ENCODE results near the gene SLC25A24.

SLC25A24 gene

DNA sequence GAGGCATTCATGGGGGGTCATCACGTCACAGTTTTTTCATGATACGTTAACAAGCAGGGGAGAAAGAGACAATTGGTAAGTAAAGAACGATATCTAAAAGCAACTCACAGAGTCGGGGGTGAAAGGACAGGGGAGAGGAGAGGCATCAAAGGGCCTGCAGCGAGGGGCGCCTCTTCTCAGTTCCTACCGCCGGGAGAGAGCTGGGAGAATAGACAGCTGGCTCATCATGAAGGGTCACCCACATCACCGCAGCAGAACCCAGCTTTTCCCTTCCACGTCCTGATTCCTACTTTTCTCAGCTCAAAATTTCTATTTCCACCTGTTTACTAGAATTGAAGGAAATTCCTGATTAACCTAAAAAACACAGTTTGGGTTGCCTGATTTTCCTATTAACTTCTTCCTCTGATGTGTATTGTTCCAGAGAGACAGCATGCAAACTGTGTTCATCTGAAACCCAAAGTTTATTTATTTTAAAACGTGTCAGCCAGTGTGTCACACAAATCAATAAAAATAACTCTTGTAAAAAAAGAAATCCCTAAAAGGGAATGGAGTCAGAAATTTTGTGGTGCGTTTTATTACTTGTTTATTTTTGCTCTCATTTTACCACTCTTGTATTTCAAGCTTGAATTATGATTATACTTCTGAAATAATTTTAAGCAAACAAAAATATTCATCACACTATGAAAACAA lies 75.4 kb downstream of the SLC25A24 start:
- H4K91ac ChIP-seq (ENCODE audit: low read depth, low read length, poor library complexity) = no peak overlapping the region
- no peak overlapping the region for H3K4me2 ChIP-seq (ENCODE audit: insufficient read depth, low read length, poor library complexity, severe bottlenecking)
- H3K79me1 ChIP-seq (ENCODE audit: low read depth, low read length) = no peaks in the 10 kb centered on the region
- H2BK120ac ChIP-seq (ENCODE audit: low read depth, low read length) = no peak overlapping the region
- H2BK12ac ChIP-seq (ENCODE audit: low read length) = no peak overlapping the region
- no peaks in the 10 kb centered on the region for H3K9me3 ChIP-seq (replicated peaks in 1 of 2; ENCODE audit: control insufficient read depth in 2 of 2, insufficient read depth in 1 of 2, low read depth in 1 of 2, low read length in 2 of 2)
- H4K8ac ChIP-seq (ENCODE audit: low read depth, low read length) = no peak overlapping the region
- DNase-seq (ENCODE audit: low spot score) = no peak
- no peak overlapping the region for H3K27ac ChIP-seq (replicated peaks; ENCODE audit: low read length)
- H3K23ac ChIP-seq (ENCODE audit: low read depth, low read length, poor library complexity) = no peak overlapping the region
- H3K9ac ChIP-seq (ENCODE audit: low read depth, low read length, poor library complexity) = no peak overlapping the region
- no CpG with 5 or more reads among the region's 12 CpGs for WGBS, 2 donors (ENCODE audit: extremely low coverage in 2 of 2, insufficient read length in 2 of 2, insufficient replicate concordance in 1 of 2)
- no peak overlapping the region for H2AFZ ChIP-seq (ENCODE audit: low read length)
- H3K4me3 ChIP-seq (ENCODE audit: low read length in 2 of 2) = no peak overlapping the region
- H3K18ac ChIP-seq (ENCODE audit: low read length) = no peak overlapping the region
- no peak overlapping the region for H2BK15ac ChIP-seq (ENCODE audit: low read length)
- no peak overlapping the region for H2AK5ac ChIP-seq (ENCODE audit: low read depth, low read length)
- H3K4ac ChIP-seq (ENCODE audit: low read length) = no peak overlapping the region
- H3K27me3 ChIP-seq (ENCODE audit: control insufficient read depth in 3 of 3, insufficient read depth in 3 of 3, low read depth in 1 of 3, low read length in 3 of 3) = no peaks in the 10 kb centered on the region
- H3K4me1 ChIP-seq (ENCODE audit: control insufficient read depth in 2 of 2, insufficient read depth in 1 of 2, low read depth in 1 of 2, low read length in 2 of 2) = no peaks in the 10 kb centered on the region
- no peaks in the 10 kb centered on the region for H3K36me3 ChIP-seq (replicated peaks in 1 of 2; ENCODE audit: control insufficient read depth in 2 of 2, insufficient read depth in 2 of 2, low read length in 2 of 2)
- no peak overlapping the region for H2BK5ac ChIP-seq (ENCODE audit: low read length)
- no peak overlapping the region for H3K14ac ChIP-seq (ENCODE audit: low read length)

DNA sequence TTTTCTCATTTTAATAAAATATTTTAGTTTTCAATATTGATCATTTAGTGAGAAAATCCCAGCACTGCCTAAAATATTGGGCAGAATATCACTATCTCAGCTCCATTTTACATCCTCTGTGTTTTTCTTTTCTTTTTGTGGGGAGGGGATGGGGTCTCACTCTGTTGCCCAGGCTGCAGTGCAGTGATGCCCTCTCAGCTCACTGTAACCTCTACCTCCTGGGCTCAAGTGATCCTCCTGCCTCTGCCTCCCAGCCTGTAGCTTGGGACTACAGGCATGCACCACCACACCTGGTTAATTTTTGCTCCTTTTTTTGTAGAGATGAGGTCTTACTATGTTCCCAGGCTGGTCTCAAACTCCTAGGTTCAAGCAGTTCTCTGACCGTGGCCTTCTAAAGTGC lies 76.1 kb downstream of the SLC25A24 start:
- no peaks in the 10 kb centered on the region for H3K4me1 ChIP-seq (ENCODE audit: control insufficient read depth in 2 of 2, insufficient read depth in 1 of 2, low read depth in 1 of 2, low read length in 2 of 2)

DNA sequence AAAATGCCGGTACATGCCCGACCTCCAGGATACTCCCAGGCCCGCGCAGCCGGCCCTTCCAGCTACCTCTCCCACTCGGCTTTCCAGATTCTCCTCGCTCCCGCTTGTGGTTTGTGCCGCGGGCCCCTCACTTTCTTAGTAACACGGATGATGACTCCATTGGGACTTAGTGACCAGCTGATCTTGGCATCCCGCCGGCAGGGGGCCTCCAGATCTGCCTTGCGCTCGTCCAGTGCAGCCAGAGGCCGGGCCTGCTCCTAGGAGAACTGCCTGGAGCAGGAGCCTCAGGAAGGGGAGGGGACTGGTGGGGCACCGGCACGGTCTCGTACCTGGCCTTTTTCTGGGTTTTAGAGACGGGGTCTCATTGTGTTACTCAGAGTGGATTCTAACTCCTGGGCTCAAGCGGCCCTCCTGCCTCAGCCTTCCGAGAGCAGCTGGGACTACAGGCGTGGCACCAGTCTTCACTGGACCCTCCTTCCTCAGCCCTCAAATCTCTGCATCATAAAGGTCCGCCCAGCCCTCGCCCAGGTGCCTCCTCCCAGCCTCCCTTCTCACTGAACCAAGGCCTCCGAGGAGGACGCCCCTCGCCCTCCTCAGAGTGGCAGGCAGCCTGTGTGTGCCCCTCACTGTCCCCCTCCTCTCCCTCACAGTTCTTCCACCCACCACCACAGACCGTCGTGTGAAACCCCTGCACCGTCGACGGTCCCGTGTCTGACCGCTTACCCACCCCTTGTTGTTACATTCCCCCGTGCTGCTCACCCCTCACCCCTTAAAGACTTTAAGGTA lies 78.6 kb downstream of the SLC25A24 start:
- no peak overlapping the region for H4K8ac ChIP-seq (ENCODE audit: low read depth, low read length)

More for the DNA sequence above, 76.1 kb downstream of the SLC25A24 start:
- H4K91ac ChIP-seq (ENCODE audit: low read depth, low read length, poor library complexity) = no peak overlapping the region
- no peak for DNase-seq (ENCODE audit: low spot score)
- no peak overlapping the region for H3K23ac ChIP-seq (ENCODE audit: low read depth, low read length, poor library complexity)
- no peak overlapping the region for H3K4ac ChIP-seq (ENCODE audit: low read length)
- no peak overlapping the region for H3K4me3 ChIP-seq (ENCODE audit: low read length in 2 of 2)
- no CpG with 5 or more reads among the region's 1 CpG for WGBS, 2 donors (ENCODE audit: extremely low coverage in 2 of 2, insufficient read length in 2 of 2, insufficient replicate concordance in 1 of 2)
- no peaks in the 10 kb centered on the region for H3K36me3 ChIP-seq (replicated peaks in 1 of 2; ENCODE audit: control insufficient read depth in 2 of 2, insufficient read depth in 2 of 2, low read length in 2 of 2)
- no peak overlapping the region for H2BK12ac ChIP-seq (ENCODE audit: low read length)
- H2BK5ac ChIP-seq (ENCODE audit: low read length) = no peak overlapping the region
- no peak overlapping the region for H2BK120ac ChIP-seq (ENCODE audit: low read depth, low read length)
- H2AFZ ChIP-seq (ENCODE audit: low read length) = no peak overlapping the region
- H4K8ac ChIP-seq (ENCODE audit: low read depth, low read length) = no peak overlapping the region
- H3K14ac ChIP-seq (ENCODE audit: low read length) = no peak overlapping the region
- no peak overlapping the region for H2BK15ac ChIP-seq (ENCODE audit: low read length)
- H3K4me2 ChIP-seq (ENCODE audit: insufficient read depth, low read length, poor library complexity, severe bottlenecking) = no peak overlapping the region
- no peak overlapping the region for H3K18ac ChIP-seq (ENCODE audit: low read length)
- H3K9me3 ChIP-seq (replicated peaks in 1 of 2; ENCODE audit: control insufficient read depth in 2 of 2, insufficient read depth in 1 of 2, low read depth in 1 of 2, low read length in 2 of 2) = no peaks in the 10 kb centered on the region
- no peaks in the 10 kb centered on the region for H3K79me1 ChIP-seq (ENCODE audit: low read depth, low read length)
- H3K27ac ChIP-seq (replicated peaks; ENCODE audit: low read length) = no peak overlapping the region
- H3K9ac ChIP-seq (ENCODE audit: low read depth, low read length, poor library complexity) = no peak overlapping the region
- H2AK5ac ChIP-seq (ENCODE audit: low read depth, low read length) = no peak overlapping the region
- H3K27me3 ChIP-seq (ENCODE audit: control insufficient read depth in 3 of 3, insufficient read depth in 3 of 3, low read depth in 1 of 3, low read length in 3 of 3) = no peaks in the 10 kb centered on the region

DNA sequence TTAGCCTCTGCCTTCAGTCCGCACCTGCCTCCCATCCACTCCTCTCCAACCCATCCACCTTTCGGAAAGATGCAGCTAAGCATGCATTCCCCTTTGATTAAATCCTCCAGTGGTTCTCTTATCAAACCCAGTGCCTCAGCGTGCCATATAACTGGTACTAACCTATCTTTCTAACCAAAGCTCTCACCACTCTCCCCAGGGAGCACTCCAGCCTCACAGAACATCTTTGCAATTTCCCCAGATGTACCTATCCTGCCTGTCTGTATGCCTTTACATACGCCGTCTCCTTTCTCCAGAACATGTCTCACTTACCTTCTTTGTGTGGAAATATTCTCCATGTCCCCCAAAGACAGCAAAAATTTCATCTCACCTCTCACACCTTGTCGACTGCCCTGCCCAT lies 80.0 kb downstream of the SLC25A24 start:
- H3K9ac ChIP-seq (ENCODE audit: low read depth, low read length, poor library complexity) = no peak overlapping the region
- no peak overlapping the region for H3K18ac ChIP-seq (ENCODE audit: low read length)
- no peak overlapping the region for H2BK120ac ChIP-seq (ENCODE audit: low read depth, low read length)
- H2BK5ac ChIP-seq (ENCODE audit: low read length) = no peak overlapping the region
- no peak overlapping the region for H2BK15ac ChIP-seq (ENCODE audit: low read length)
- no peaks in the 10 kb centered on the region for H3K36me3 ChIP-seq (replicated peaks in 1 of 2; ENCODE audit: control insufficient read depth in 2 of 2, insufficient read depth in 2 of 2, low read length in 2 of 2)
- no peaks in the 10 kb centered on the region for H3K4me1 ChIP-seq (ENCODE audit: control insufficient read depth in 2 of 2, insufficient read depth in 1 of 2, low read depth in 1 of 2, low read length in 2 of 2)
- H3K9me3 ChIP-seq (replicated peaks in 1 of 2; ENCODE audit: control insufficient read depth in 2 of 2, insufficient read depth in 1 of 2, low read depth in 1 of 2, low read length in 2 of 2) = no peaks in the 10 kb centered on the region
- H3K79me1 ChIP-seq (ENCODE audit: low read depth, low read length) = no peaks in the 10 kb centered on the region
- no peak overlapping the region for H3K23ac ChIP-seq (ENCODE audit: low read depth, low read length, poor library complexity)
- no peak overlapping the region for H3K4ac ChIP-seq (ENCODE audit: low read length)
- DNase-seq (ENCODE audit: low spot score) = no peak
- H3K4me2 ChIP-seq (ENCODE audit: insufficient read depth, low read length, poor library complexity, severe bottlenecking) = no peak overlapping the region
- H3K14ac ChIP-seq (ENCODE audit: low read length) = no peak overlapping the region
- H4K91ac ChIP-seq (ENCODE audit: low read depth, low read length, poor library complexity) = no peak overlapping the region
- no CpG with 5 or more reads among the region's 6 CpGs for WGBS, 2 donors (ENCODE audit: extremely low coverage in 2 of 2, insufficient read length in 2 of 2, insufficient replicate concordance in 1 of 2)
- no peak overlapping the region for H2BK12ac ChIP-seq (ENCODE audit: low read length)
- no peak overlapping the region for H3K4me3 ChIP-seq (ENCODE audit: low read length in 2 of 2)
- no peaks in the 10 kb centered on the region for H3K27me3 ChIP-seq (ENCODE audit: control insufficient read depth in 3 of 3, insufficient read depth in 3 of 3, low read depth in 1 of 3, low read length in 3 of 3)
- H2AFZ ChIP-seq (ENCODE audit: low read length) = no peak overlapping the region
- no peak overlapping the region for H2AK5ac ChIP-seq (ENCODE audit: low read depth, low read length)
- H4K8ac ChIP-seq (ENCODE audit: low read depth, low read length) = no peak overlapping the region
- no peak overlapping the region for H3K27ac ChIP-seq (replicated peaks; ENCODE audit: low read length)

More for the DNA sequence above, 78.6 kb downstream of the SLC25A24 start:
- H2BK15ac ChIP-seq (ENCODE audit: low read length) = peak overlapping the region; percentile 65
- no peak for DNase-seq (ENCODE audit: low spot score)
- H3K9ac ChIP-seq (ENCODE audit: low read depth, low read length, poor library complexity) = no peak overlapping the region
- H2AFZ ChIP-seq (ENCODE audit: low read length) = no peak overlapping the region
- H3K79me1 ChIP-seq (ENCODE audit: low read depth, low read length) = no peaks in the 10 kb centered on the region
- H3K4me1 ChIP-seq (ENCODE audit: control insufficient read depth in 2 of 2, insufficient read depth in 1 of 2, low read depth in 1 of 2, low read length in 2 of 2) = no peaks in the 10 kb centered on the region
- no peak overlapping the region for H3K4me3 ChIP-seq (ENCODE audit: low read length in 2 of 2)
- H3K14ac ChIP-seq (ENCODE audit: low read length) = no peak overlapping the region
- H3K4ac ChIP-seq (ENCODE audit: low read length) = no peak overlapping the region
- H2BK12ac ChIP-seq (ENCODE audit: low read length) = no peak overlapping the region
- no peak overlapping the region for H4K91ac ChIP-seq (ENCODE audit: low read depth, low read length, poor library complexity)
- H3K36me3 ChIP-seq (replicated peaks in 1 of 2; ENCODE audit: control insufficient read depth in 2 of 2, insufficient read depth in 2 of 2, low read length in 2 of 2) = no peaks in the 10 kb centered on the region
- no peak overlapping the region for H3K4me2 ChIP-seq (ENCODE audit: insufficient read depth, low read length, poor library complexity, severe bottlenecking)
- H3K27me3 ChIP-seq (ENCODE audit: control insufficient read depth in 3 of 3, insufficient read depth in 3 of 3, low read depth in 1 of 3, low read length in 3 of 3) = no peaks in the 10 kb centered on the region
- H3K18ac ChIP-seq (ENCODE audit: low read length) = peak overlapping the region; percentile 77
- H2BK120ac ChIP-seq (ENCODE audit: low read depth, low read length) = no peak overlapping the region
- H2AK5ac ChIP-seq (ENCODE audit: low read depth, low read length) = no peak overlapping the region
- H3K9me3 ChIP-seq (replicated peaks in 1 of 2; ENCODE audit: control insufficient read depth in 2 of 2, insufficient read depth in 1 of 2, low read depth in 1 of 2, low read length in 2 of 2) = no peaks in the 10 kb centered on the region
- H2BK5ac ChIP-seq (ENCODE audit: low read length) = no peak overlapping the region
- no peak overlapping the region for H3K27ac ChIP-seq (replicated peaks; ENCODE audit: low read length)
- no CpG with 5 or more reads among the region's 36 CpGs for WGBS, 2 donors (ENCODE audit: extremely low coverage in 2 of 2, insufficient read length in 2 of 2, insufficient replicate concordance in 1 of 2)
- H3K23ac ChIP-seq (ENCODE audit: low read depth, low read length, poor library complexity) = peak overlapping the region; percentile 8
